Suprapubic skin (tissue), 4 donors: ENCODE measurements around the gene LNX2.
"Not testable (repeated sequence)": the region's sequence is repeated elsewhere in the genome, so short reads cannot be mapped to it uniquely, and the experiment has no call there.

Experiments used
- CTCF ChIP-seq, 2 donors: fragments of 200-600 bp in 1 of 2; fragments of 450-650 bp in 1 of 2; sonication (generic) in 1 of 2; IDR thresholded peaks; one replicate each; pipeline ENCODE4 v1.5.1; 2016 to 2019; ENCODE audit warnings: antibody characterized with exemption in 2 of 2, mild to moderate bottlenecking in 1 of 2, moderate library complexity in 1 of 2
- EP300 ChIP-seq: sonication (generic); formaldehyde crosslinking; IDR thresholded peaks from one replicate; pipeline ENCODE4 v1.6.1; 2017; ENCODE audit warnings: antibody characterized with exemption
- POLR2A ChIP-seq, 2 donors: fragments of 450-650 bp; IDR thresholded peaks; one replicate each; pipeline ENCODE4 v1.6.1; 2017; ENCODE audit warnings: antibody characterized with exemption in 2 of 2, mild to moderate bottlenecking in 2 of 2, moderate library complexity in 2 of 2
- POLR2AphosphoS5 ChIP-seq, 3 donors: sonication (generic); formaldehyde crosslinking; IDR thresholded peaks; one replicate each; pipeline ENCODE4 v1.6.1; 2017; ENCODE audit warnings: antibody characterized with exemption in 3 of 3

GRCh38 chr13:27628766-27629165 is 8.4 kb upstream of the LNX2 start:
- not testable (repeated sequence) for TF ChIP-seq CTCF (IDR thresholded peaks at IDR 0.05); POLR2AphosphoS5 (IDR thresholded peaks at IDR 0.05); POLR2A (IDR thresholded peaks at IDR 0.05); EP300
